ENCODE data around the gene CACNG4. TPM values are rescaled to one million over a fixed set of nuclear protein-coding genes. Genes with fewer than 3 reads are reported as not detected.

The CACNG4 gene
- total RNA-seq, 1 experiment from 2014 or later, result 40.3 TPM

- BruUV-seq (replicated peaks), result no TSS peak
- intact Hi-C loops (cut with micrococcal nuclease; ENCODE audit: unreplicated experiment) (no loop called here), in situ Hi-C loops (cut with HindIII; ENCODE audit: low pct_unique_long_range_greater_than_20kb, low sequenced_read_pairs) (no loop called here)
- Histone ChIP-seq H3K4me3 (ENCODE audit: low read depth in 2 of 2, low read length in 2 of 2) (no peak overlapping the region), H3K4me1 (ENCODE audit: control insufficient read depth, insufficient read depth, low read length) (no peaks in the 10 kb centered on the region), H3K9me3 (ENCODE audit: control insufficient read depth, insufficient read depth, low read depth, low read length) (no peaks in the 10 kb centered on the region), H3K27ac (ENCODE audit: low read length) (no peak overlapping the region), H3K27me3 (ENCODE audit: control insufficient read depth, insufficient read depth, low read length) (no peaks in the 10 kb centered on the region), H3K36me3 (ENCODE audit: control insufficient read depth, insufficient read depth, low read length) (no peaks in the 10 kb centered on the region)
- no peak for ATAC-seq
- ChIA-PET POLR2A (no interaction called here), CTCF (no interaction called here)
- no peak for DNase-seq (ENCODE audit: low read depth, low spot score)
- no peak for TF ChIP-seq SIN3A (IDR thresholded peaks at IDR 0.05; ENCODE audit: borderline replicate concordance, insufficient read depth, low read depth, low read length)
- no peak for TF ChIP-seq POLR2AphosphoS5 (IDR thresholded peaks at IDR 0.05; ENCODE audit: low read depth, low read length)
- TF ChIP-seq TCF7L2 (IDR thresholded peaks at IDR 0.05; ENCODE audit: low read depth, low read length), result no peak
- TF ChIP-seq CTCF (IDR thresholded peaks at IDR 0.05), result no peak
- no peak for TF ChIP-seq REST (IDR thresholded peaks at IDR 0.05; ENCODE audit: insufficient read depth in 1 of 2, low read depth in 2 of 2, low read length in 1 of 2)
These were observed 89.0 kb downstream of the CACNG4 start for GRCh38 chr17:67053438-67054000.

GRCh38 chr17:67054011-67054591 is 89.6 kb downstream of the CACNG4 start:
- Histone ChIP-seq H3K27me3 (ENCODE audit: control insufficient read depth, insufficient read depth, low read length) (no peaks in the 10 kb centered on the region), H3K27ac (ENCODE audit: low read length) (no peak overlapping the region), H3K9me3 (ENCODE audit: control insufficient read depth, insufficient read depth, low read depth, low read length) (no peaks in the 10 kb centered on the region), H3K4me3 (ENCODE audit: low read depth in 2 of 2, low read length in 2 of 2) (no peak overlapping the region), H3K36me3 (ENCODE audit: control insufficient read depth, insufficient read depth, low read length) (no peaks in the 10 kb centered on the region), H3K4me1 (ENCODE audit: control insufficient read depth, insufficient read depth, low read length) (no peaks in the 10 kb centered on the region)
- TF ChIP-seq POLR2AphosphoS5 (IDR thresholded peaks at IDR 0.05; ENCODE audit: low read depth, low read length) (no peak), CTCF (IDR thresholded peaks at IDR 0.05) (no peak), TCF7L2 (IDR thresholded peaks at IDR 0.05; ENCODE audit: low read depth, low read length) (no peak), REST (IDR thresholded peaks at IDR 0.05; ENCODE audit: insufficient read depth in 1 of 2, low read depth in 2 of 2, low read length in 1 of 2) (no peak), SIN3A (IDR thresholded peaks at IDR 0.05; ENCODE audit: borderline replicate concordance, insufficient read depth, low read depth, low read length) (no peak)
- DNase-seq (ENCODE audit: low read depth, low spot score) (no peak), ATAC-seq (no peak)
- POLR2A ChIA-PET, result no interaction called here
- in situ Hi-C loops (cut with HindIII; ENCODE audit: low pct_unique_long_range_greater_than_20kb, low sequenced_read_pairs), result no loop called here
- intact Hi-C loops (cut with micrococcal nuclease; ENCODE audit: unreplicated experiment), result no loop called here
- CTCF ChIA-PET, result no interaction called here
- BruUV-seq (replicated peaks), result no TSS peak

All from Panc1 (cell line).